HG03439 (cell line): ENCODE results near the gene C1QTNF8.
"Not testable (repeated sequence)": the region's sequence is repeated elsewhere in the genome, so short reads cannot be mapped to it uniquely, and the experiment has no call there.

Experiments used
- ATAC-seq: cut with Tn5 transposase; IDR thresholded peaks from one replicate; pipeline ENCODE4 v1.9.1; 2021; ENCODE audit warnings: mild to moderate bottlenecking, moderate library complexity; ENCODE audit not compliant: unreplicated experiment

Gene C1QTNF8

GRCh38 chr16:1094601-1095449, 1.2 kb downstream of the C1QTNF8 start:
- no peak for ATAC-seq

DNA sequence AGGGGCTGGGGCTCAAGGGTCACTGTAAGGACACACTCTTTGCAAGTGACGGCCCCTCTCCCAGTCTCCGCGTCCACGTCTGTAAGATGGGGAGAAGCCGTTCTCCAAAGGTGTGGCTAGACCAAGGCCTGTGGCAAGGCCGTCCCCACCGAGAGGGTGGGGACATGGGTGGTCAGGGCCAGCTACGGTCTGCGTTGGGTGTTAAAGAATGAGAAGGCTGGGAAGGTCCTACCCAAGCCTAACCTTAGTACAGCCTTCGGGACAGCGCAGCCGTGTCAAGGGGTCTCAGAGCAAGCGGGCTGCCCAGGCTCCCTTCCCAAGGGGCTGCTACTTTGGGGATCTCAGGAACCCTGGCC, 1.9 kb downstream of the C1QTNF8 start:
- no peak for ATAC-seq

DNA sequence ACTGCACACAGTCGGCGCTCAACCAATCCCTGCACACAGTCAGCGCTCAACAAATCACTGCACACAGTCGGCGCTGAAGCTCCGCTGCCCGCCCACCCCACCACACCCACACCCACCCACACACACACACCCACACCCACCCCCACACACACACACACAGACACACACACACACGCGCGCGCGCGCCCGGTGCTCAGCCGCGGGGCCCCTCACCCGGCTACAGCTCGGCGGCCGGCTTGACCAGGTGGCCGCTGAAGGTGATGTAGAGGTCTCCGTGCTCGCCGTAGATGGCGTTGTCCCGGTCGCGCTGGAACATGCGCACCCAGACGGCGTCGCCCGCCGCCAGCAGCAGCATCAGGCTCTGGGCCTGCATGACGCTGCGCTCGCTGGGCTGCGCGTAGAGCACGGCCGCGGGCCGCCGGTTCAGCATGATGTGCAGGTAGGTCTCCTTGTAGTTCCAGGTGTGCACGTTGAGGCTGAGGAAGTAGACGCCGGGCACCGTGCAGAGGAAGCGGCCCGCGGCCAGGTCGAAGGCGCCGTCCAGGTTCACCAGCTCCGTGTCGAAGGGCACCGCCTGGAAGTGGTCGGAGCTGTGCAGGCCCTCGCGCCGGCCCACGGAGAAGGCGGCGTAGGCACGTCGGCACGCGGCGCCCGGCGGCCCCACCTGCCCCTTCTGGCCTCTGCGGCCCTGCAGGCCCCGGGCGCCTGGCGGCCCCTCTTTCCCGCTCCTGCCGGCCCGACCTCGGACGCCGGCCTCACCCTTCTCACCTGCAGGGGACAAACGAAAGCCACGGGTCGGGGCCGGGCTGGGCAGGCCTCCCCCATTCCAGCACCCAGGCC, 2.5 kb downstream of the C1QTNF8 start:
- ATAC-seq = no peak

DNA sequence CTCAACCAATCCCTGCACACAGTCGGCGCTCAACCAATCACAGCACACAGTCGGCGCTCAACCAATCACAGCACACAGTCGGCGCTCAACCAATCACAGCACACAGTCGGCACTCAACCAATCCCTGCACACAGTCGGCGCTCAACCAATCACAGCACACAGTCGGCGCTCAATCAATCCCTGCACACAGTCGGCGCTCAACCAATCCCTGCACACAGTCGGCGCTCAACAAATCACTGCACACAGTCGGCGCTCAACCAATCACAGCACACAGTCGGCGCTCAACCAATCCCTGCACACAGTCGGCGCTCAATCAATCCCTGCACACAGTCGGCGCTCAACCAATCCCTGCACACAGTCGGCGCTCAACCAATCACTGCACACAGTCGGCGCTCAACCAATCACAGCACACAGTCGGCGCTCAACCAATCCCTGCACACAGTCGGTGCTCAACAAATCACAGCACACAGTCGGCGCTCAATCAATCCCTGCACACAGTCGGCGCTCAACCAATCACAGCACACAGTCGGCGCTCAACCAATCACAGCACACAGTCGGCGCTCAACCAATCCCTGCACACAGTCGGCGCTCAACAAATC, 3.3 kb downstream of the C1QTNF8 start:
- not testable (repeated sequence) for ATAC-seq

DNA sequence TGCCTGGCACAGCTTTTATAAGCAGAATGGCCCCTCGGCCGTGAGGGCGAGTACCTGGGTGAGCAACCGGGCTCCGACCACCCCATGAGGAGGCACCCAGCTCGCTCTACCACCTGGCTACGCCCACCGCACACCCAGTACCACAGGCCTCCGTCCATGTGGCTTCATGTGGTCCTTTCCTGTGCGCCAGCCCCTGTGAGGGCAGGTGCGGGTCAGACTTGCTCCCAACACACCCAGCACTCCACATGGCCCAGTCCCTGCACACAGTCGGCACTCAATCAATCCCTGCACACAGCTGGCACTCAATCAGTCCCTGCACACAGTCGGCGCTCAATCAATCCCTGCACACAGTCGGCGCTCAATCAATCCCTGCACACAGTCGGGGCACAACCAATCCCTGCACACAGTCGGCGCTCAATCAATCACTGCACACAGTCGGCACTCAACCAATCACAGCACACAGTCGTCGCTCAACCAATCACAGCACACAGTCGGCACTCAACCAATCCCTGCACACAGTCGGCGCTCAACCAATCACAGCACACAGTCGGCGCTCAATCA, 4.0 kb downstream of the C1QTNF8 start:
- no peak for ATAC-seq

- ATAC-seq = no peak
These were observed 5.1 kb downstream of the C1QTNF8 start for GRCh38 chr16:1090620-1091587.

- no peak for ATAC-seq
These were observed 6.0 kb downstream of the C1QTNF8 start for GRCh38 chr16:1089822-1090619.

DNA sequence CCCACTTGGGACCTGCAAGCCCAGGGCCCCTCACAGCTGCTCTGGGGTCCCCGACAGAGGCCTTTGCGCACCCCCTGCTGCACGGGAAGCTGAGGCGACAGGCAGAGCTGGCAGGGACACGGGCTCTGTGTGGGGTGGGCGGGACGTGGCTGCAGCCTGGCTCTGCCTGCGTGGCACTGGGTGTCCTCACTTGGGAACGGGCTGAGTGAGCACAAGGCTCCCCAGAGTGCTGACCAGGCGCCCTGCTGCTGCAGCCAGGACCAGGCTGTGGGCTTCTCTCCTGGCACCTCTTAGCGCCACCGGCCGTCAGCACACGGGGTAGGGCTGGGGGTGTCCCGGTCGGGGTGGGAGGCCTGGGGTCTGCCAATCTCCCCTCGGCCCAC, 6.6 kb downstream of the C1QTNF8 start:
- ATAC-seq = no peak

DNA sequence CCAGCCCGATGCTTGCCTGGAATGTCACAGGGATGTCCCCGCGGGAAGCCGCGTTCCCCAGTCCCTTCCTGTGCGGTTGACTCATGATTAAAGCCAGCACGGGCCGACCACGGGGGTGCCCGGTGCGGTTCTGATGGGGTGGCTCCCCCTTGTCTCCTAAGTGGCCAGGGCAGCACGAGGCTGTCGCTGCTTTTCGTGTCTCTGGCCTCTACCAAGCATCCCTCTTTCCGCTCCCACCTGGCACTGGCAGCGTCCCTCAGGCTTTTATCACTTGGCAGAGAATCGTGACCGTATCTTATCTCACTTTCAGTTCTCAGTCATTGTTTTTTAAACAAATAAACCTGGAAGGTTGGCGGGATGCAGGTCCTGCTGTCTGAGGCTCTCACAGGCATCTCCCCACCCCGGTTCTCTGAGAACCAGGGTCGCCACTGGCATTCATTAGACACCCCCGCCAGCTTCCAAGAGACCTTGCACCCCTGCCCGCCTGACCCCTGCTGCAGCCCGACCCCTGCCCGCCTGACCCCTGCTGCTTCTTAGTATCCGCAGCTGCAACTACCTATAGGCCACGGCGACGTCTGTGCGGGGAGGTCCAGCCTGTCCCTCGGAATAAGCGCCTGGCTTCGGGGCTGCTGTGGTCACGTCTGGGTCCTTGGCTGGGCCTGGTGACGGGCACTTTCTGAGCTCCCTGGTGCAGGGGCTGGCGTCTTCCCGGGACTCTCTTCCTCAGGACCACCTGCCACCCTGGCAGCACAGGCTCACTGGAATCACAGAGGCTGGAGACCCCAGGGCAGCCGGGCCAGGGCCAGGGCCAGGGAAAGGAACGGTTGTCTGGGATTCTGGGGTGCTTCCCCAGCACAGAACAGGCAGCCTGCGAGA, 7.5 kb downstream of the C1QTNF8 start:
- no peak for ATAC-seq

DNA sequence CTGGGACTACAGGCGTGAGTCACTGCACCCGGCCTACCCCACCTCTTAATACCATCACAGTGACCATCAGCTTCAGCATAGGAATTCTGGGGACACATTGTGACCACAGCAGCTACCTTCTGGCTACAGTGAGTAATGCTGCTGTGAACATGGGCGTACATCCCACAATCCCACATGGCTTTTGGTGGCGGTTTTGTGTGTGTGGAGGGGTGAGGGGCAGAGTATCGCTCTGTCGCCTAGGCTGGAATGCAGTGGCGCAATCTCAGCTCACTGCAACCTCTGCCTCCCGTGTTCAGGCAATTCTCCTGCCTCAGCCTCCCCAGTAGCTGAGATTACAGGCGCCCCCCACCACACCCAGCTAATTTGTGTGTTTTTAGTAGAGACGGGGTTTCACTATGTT, 9.6 kb downstream of the C1QTNF8 start:
- not testable (repeated sequence) for ATAC-seq

GRCh38 chr16:1084971-1085370, 11.1 kb downstream of the C1QTNF8 start:
- no peak for ATAC-seq

GRCh38 chr16:1082952-1083675, 12.9 kb downstream of the C1QTNF8 start:
- no peak for ATAC-seq

DNA sequence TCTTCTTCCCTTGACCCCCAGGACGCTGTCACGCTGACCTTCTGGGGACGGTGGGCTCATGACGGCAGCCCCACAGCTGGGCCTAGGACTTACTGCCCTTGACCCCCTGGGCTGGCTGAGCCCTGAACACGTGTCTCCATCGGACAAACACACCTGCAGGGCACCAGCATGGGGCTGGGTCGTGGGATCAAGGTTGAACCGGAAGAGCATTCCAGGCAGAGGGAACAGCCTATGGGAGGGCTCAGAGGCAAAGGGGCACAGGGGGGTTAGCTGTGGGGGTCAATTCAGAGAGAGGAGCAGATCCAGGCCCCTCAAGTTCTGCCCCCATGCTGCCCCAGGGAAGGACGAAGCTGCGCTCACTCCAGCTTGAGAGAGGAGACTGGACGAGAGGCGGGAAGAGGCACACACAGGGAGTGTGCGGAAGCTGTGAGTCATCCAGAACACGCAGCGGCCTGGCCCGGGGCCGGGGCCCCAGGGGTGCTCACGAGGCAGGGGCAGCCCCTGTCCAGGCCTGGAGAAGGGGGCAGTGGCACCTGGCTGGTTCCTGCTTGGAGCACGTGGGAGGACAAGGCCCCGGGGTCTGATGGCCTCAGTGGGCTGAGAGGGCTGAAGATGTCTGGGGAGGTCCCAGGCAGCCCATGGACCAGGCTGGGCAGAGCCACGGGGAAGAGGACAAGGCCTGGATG, 13.6 kb downstream of the C1QTNF8 start:
- ATAC-seq = no peak

GRCh38 chr16:1081734-1082265, 14.2 kb downstream of the C1QTNF8 start:
- no peak for ATAC-seq

DNA sequence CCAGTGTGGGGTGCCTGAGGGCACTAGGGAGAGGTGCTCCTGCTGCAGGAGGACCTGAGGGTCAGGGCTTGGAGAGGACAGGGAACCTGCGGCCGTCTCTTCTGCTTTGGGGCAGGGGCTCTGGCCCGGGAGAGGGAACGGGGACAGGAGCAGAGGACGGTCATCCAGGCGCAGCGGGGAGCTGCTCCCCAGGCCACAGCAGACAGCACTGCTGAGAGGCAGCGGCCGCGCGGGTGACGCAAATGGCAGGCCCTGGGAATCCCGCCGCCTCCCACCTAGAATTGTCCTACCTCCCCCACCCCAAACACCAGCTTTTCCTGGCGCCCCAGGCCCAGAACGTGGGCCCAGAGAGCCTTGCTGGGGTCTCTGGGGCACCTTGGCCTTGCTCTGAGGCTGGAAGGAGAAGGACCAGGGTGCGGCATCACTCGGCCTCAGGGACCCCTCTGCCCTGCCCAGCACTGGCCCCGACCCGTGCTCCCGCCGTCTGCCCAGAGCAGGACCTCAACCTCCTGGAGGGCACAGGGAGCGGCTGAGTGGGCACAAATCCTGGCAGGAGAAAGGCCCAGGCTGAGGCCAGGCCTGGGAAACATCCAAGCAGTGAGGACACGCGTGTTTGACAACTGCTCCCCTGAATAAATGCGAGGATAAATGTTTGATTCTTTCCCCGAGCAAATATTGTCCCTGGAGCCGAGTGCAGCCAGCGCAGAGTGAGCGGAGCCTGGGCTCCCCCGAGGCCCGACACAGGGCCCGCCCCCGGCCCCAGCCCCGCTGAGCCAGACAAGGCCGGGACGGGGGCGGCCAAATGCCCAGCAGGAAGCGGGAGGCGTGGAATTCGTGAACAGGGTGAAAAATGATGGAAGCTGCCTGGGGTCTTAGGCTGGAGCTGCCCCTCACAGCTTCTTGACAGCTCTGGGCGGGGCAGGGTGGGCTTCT, 15.0 kb downstream of the C1QTNF8 start:
- no peak for ATAC-seq
